ENCODE data around the gene TECR. TPM values are rescaled to one million over a fixed set of nuclear protein-coding genes. Genes with fewer than 3 reads are reported as not detected.
A peak's percentile ranks its signal among the peaks of the same experiment; 100 is the strongest.

The TECR gene
- total and polyA plus RNA-seq, 9 of the 15 experiments (the other 6 are each of a cell fraction or from before 2014, with no cell fraction given), result 29.3 to 211 (median 81.4) TPM

GRCh38 chr19:14565765-14566711 lies 36.6 kb downstream of the TECR start:
- CTCF ChIA-PET (ENCODE audit: low intra/inter-chr PET ratio), result no interaction called here
- Histone ChIP-seq H2AFZ (ENCODE audit: low read depth, low read length) (no peak overlapping the region), H3K4me1 (replicated peaks in 1 of 2; ENCODE audit: control insufficient read depth in 2 of 2, insufficient read depth in 2 of 2, low read length in 2 of 2) (peaks cover 14 to 84% of the 10 kb centered on the region in 2 experiments; a peak in 4 of 5 replicates), H3K9me3 (replicated peaks; ENCODE audit: control insufficient read depth, insufficient read depth, low read depth, low read length) (no peaks in the 10 kb centered on the region), H3K27ac (ENCODE audit: extremely low read depth, low read depth, low read length) (no peak overlapping the region), H3K36me3 (ENCODE audit: control insufficient read depth, insufficient read depth, low read length) (peaks cover 62% of the 10 kb centered on the region; the same call in 2 of the 3 replicates), H3K27me3 (ENCODE audit: control insufficient read depth in 2 of 2, insufficient read depth in 2 of 2, low read length in 2 of 2) (no peaks in the 10 kb centered on the region), H3K9me1 (ENCODE audit: control insufficient read depth, insufficient read depth, low read length) (peaks cover 8% of the 10 kb centered on the region), H3K4me3 (no peak overlapping the region), H4K20me1 (replicated peaks; ENCODE audit: control insufficient read depth, insufficient read depth, low read length) (0 out of 2 replicates have a peak, but pooled peaks cover 9% of the 10 kb centered on the region), H3K9ac (ENCODE audit: insufficient read depth in 1 of 2, low read depth in 2 of 2, low read length in 2 of 2) (no peak overlapping the region), H3K4me2 (ENCODE audit: insufficient read depth, low read length) (no peak overlapping the region), H3K79me2 (ENCODE audit: control insufficient read depth, insufficient read depth, low read length) (peaks cover 31% of the 10 kb centered on the region)
- POLR2A ChIA-PET, result interaction anchor here (0.6 to 0.7 kb wide), 2 partner anchors 12 to 386 kb away, joined by 3 read pairs; no protein-coding TSS in a partner anchor
- WGBS (ENCODE audit: insufficient coverage, low coverage, missing lambda C conversion rate), result 92% methylated on average over 21 of the region's 31 CpGs
- ATAC-seq, result no peak
- TF ChIP-seq ZBTB33 (CRISPR knock-in tag; IDR thresholded peaks at IDR 0.05), result peak; percentile 40; the same call in 1 of the 2 replicates
- TF ChIP-seq, protein P1, sequence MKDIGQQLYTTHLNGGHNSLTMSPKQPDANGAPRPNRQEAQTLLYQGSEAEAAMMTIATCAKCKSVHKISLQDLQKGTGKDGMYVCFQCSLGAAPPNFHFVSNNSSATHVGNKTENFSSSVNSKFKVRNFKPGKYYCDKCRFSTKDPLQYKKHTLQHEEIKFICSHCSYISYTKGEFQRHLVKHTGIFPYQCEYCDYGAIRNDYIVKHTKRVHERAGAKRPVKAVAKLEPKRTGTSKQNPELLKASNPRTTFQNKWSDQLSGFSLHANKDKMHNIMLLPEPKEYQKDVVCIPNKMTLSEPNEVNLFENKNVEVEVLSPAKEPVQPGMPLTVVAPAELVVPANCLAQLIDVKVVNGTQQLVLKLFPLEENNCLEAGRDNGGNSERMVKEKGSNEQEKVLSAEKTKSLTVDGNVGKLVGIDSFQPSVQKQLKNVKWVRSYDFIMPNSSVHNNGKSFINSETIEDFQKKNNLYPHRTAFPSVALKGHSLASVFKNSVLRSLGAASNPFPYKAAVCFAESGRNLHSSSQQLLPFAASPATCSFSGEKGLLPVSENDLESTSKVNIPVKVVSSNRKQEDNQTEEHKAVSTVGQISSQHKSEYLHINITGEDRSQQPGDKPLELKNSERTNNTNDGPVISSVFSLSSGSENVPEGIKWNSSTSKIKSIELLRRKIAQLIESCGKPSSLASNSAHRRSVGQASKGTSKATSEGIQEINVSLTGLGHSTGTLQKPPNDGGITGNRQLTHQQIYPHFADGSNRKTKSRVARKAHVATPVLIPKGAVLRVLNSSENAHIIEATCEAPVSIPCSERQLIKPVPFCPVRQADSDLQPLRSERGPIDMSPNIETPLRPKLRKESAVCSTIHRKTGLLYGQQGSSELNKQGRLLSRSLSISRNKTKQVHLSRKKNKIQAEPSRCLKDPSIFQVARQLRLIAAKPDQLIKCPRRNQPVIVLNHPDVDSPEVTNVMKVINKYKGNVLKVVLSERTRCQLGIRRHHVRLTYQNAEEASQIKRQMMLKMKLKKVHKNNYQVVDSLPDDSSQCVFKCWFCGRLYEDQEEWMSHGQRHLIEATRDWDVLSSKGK (CRISPR knock-in tag; IDR thresholded peaks at IDR 0.05), result no peak
- TF ChIP-seq, protein P2, sequence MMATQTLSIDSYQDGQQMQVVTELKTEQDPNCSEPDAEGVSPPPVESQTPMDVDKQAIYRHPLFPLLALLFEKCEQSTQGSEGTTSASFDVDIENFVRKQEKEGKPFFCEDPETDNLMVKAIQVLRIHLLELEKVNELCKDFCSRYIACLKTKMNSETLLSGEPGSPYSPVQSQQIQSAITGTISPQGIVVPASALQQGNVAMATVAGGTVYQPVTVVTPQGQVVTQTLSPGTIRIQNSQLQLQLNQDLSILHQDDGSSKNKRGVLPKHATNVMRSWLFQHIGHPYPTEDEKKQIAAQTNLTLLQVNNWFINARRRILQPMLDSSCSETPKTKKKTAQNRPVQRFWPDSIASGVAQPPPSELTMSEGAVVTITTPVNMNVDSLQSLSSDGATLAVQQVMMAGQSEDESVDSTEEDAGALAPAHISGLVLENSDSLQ (IDR thresholded peaks at IDR 0.05), result no peak
- peak; percentile 71 for TF ChIP-seq NFIC (IDR thresholded peaks at IDR 0.05)
- no peak for FAIRE-seq
- intact Hi-C loops (cut with micrococcal nuclease), result no loop called here
- in situ Hi-C loops (cut with MboI), result no loop called here
- DNase-seq (ENCODE audit: extremely low read depth in 1 of 4, low spot score in 3 of 4), result no peak
- no TSS peak for BruUV-seq (replicated peaks)
